GM23338 (cell line): Measurements from ENCODE around the gene KLK12.

ENCODE experiments used
- CTCF ChIP-seq, 2 experiments: fragments of 200-600 bp in 1 of 2; sonication (generic) in 1 of 2; conservative IDR thresholded peaks; 2 replicates each; pipeline versions ENCODE4 v1.5.1 to v1.6.1; 2016 to 2017; ENCODE audit warnings: antibody characterized with exemption in 2 of 2, low read depth in 2 of 2, mild to moderate bottlenecking in 2 of 2, moderate library complexity in 1 of 2
- EZH2 ChIP-seq: fragments of 200-600 bp; sonication (generic); IDR thresholded peaks from one replicate; pipeline ENCODE4 v1.8.0; 2017; ENCODE audit warnings: antibody characterized with exemption, mild to moderate bottlenecking, low read depth; ENCODE audit not compliant: unreplicated experiment
- EZH2phosphoT487 ChIP-seq: fragments of 200-600 bp; sonication (generic); IDR thresholded peaks from one replicate; pipeline ENCODE4 v1.8.1; 2018; ENCODE audit warnings: antibody characterized with exemption; ENCODE audit not compliant: unreplicated experiment
- POLR2AphosphoS5 ChIP-seq: IDR thresholded peaks from 2 replicates; pipeline ENCODE4 v1.6.1; 2016; ENCODE audit warnings: antibody characterized with exemption, low read depth

DNA sequence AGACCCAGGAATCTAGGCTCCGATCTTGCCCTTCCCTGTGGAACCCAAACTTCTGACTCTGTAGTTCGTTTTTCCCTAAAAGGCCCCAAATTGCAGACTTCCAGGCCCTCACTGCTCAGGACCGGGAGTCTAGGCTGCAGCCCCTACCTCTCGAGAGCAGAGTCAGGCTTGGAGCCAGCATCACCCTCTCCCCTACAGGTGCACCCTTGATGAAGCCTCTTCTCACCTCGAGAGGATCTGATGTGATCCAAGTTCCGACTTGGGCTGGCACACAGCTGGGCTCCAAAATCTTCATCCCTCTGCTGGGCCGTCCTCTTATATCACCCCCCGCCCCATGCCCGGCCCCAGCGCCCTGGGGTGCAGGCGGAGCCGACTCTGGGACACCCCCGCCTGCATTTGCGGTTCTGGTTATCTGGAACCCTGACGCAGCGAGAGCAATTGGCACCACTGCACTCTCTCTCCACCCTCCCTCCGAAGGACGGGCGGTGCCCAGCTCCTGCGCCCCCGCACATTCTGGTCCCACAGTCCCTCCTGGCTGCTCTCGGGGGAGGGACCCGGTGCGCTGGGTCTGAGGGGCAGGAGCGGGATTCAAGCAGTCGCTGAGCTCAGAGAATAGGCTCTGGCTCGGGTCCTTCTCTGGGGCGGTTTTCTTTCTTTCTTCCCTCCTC is 51.0 kb downstream of the KLK12 start, which contains the start of gene KLK7:
- no peak for TF ChIP-seq EZH2
- no peak for TF ChIP-seq EZH2phosphoT487
- TF ChIP-seq CTCF (conservative IDR thresholded peaks at IDR 0.05; ENCODE audit: low read depth in 2 of 2), result no peak
- TF ChIP-seq POLR2AphosphoS5, result no peak
